ENCODE results near the gene HOXD4. TPM values are rescaled to one million over a fixed set of nuclear protein-coding genes. Genes with fewer than 3 reads are reported as not detected.

HOXD4 gene
- polyA plus RNA-seq, 2 donors, result 0.61 to 1.0 TPM

DNA sequence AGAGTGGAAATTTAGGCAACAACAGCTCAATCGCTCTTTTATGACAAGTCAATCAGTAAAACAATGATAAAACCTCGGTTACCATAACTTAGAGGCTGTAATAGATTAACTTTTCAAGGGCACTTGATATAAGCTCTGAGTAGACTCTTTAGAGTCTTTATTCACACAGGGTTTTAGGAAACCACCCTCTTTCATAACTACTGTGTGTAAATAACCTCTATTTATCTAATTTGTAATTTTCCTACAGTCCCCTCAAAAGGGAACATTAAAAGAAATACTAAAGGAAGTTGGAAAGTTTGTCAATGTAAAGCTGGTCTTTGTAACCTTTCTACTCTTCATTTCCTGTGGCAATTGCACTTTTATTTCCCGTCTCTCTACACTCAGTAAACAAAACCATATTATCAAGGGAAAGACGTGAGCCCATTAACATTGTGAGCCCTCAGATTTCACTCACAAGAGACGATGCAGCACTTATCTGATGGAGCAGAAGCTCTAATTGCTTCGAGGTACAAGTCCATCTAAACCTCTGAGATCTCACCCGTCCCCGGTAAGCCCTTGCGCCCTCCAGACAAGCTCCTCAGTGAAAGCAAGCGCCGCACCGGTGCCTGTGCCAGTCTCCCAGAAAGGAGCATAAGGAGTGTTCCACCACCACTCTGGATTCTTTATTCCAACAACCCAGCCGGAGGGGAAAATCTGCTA is 36.0 kb downstream of the HOXD4 start:
- Histone ChIP-seq H3K4me1 (ENCODE audit: control insufficient read depth in 2 of 2, insufficient read depth in 2 of 2, low read length in 1 of 2) (peaks cover 3 to 17% of the 10 kb centered on the region in 2 donors), H3K4me3 (ENCODE audit: low read depth in 1 of 2, low read length in 2 of 2) (peak overlapping the region; percentile 58 to 60), H3K27ac (ENCODE audit: low read depth in 2 of 2, low read length in 1 of 2) (no peak overlapping the region), H3K9me3 (ENCODE audit: control insufficient read depth in 2 of 2, insufficient read depth in 1 of 2, low read depth in 1 of 2, low read length in 1 of 2) (peaks cover 0 to 8% of the 10 kb centered on the region in 2 donors), H3K36me3 (ENCODE audit: control insufficient read depth in 2 of 2, insufficient read depth in 2 of 2, low read length in 1 of 2) (no peaks in the 10 kb centered on the region), H3K27me3 (ENCODE audit: control insufficient read depth in 1 of 2, insufficient read depth in 2 of 2, low read length in 2 of 2) (peaks cover 0 to 25% of the 10 kb centered on the region in 2 donors)
- 7 to 13% methylated on average over 13 of the region's 13 CpGs for WGBS, 2 donors

DNA sequence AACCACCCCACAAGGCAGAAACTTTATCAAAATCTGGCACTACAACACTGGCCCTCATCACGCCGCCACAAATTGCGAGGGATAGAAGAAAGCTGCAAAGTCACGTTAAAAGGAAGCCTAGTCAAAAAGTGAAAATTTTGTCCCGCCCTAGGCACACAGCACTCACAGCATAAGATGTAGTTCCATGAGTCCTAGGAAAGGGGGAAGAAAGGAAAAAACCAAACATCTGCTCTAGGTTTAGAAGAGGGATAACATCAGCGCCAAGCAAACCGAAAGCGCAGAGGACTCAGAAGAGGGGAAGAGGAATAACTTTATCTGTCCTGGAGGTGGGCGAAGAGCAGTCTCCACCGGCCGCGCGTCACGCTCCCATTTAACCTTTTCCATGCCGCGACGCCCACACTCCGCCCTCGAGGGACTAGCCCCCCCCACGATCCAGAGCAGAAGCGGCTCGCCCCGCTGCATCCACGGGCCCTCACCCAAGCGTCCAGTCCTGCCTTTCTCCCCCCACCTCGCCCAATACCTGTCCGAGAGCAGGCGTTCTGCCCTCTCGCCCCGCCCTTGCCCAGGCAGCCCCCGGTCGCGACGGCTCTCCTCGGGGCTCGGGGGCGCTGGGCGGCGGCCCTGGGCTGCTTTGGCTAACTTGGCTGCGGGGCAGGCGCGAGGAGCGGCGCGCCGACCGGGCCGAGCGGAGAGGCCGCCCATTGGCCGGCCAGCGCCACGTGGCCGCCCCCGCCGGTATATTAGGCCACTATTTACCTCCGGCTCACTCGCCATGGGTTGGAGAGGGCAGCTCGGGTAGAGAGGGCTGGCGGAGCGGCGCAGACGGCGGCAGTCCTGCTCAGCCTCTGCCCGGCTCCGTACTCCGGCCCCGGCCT is 36.8 kb downstream of the HOXD4 start, which contains the start of gene HOXD1:
HOXD1 (plus strand) TSS at position 770 of the 875 bp plus-strand sequence. CDS start 134 bp downstream, outside the sequence.
- Histone ChIP-seq H3K4me1 (ENCODE audit: control insufficient read depth in 2 of 2, insufficient read depth in 2 of 2, low read length in 1 of 2) (peaks cover 3 to 17% of the 10 kb centered on the region in 2 donors), H3K9me3 (ENCODE audit: control insufficient read depth in 2 of 2, insufficient read depth in 1 of 2, low read depth in 1 of 2, low read length in 1 of 2) (peaks cover 0 to 8% of the 10 kb centered on the region in 2 donors), H3K4me3 (ENCODE audit: low read depth in 1 of 2, low read length in 2 of 2) (peak within 1 kb of the TSS; percentile 58 to 60), H3K36me3 (ENCODE audit: control insufficient read depth in 2 of 2, insufficient read depth in 2 of 2, low read length in 1 of 2) (no peaks in the 10 kb centered on the region), H3K27me3 (ENCODE audit: control insufficient read depth in 1 of 2, insufficient read depth in 2 of 2, low read length in 2 of 2) (peaks cover 0 to 25% of the 10 kb centered on the region in 2 donors), H3K27ac (ENCODE audit: low read depth in 2 of 2, low read length in 1 of 2) (no peak within 1 kb of the TSS)
- 2 to 3% methylated on average over 68 of the region's 68 CpGs for WGBS, 2 donors

DNA sequence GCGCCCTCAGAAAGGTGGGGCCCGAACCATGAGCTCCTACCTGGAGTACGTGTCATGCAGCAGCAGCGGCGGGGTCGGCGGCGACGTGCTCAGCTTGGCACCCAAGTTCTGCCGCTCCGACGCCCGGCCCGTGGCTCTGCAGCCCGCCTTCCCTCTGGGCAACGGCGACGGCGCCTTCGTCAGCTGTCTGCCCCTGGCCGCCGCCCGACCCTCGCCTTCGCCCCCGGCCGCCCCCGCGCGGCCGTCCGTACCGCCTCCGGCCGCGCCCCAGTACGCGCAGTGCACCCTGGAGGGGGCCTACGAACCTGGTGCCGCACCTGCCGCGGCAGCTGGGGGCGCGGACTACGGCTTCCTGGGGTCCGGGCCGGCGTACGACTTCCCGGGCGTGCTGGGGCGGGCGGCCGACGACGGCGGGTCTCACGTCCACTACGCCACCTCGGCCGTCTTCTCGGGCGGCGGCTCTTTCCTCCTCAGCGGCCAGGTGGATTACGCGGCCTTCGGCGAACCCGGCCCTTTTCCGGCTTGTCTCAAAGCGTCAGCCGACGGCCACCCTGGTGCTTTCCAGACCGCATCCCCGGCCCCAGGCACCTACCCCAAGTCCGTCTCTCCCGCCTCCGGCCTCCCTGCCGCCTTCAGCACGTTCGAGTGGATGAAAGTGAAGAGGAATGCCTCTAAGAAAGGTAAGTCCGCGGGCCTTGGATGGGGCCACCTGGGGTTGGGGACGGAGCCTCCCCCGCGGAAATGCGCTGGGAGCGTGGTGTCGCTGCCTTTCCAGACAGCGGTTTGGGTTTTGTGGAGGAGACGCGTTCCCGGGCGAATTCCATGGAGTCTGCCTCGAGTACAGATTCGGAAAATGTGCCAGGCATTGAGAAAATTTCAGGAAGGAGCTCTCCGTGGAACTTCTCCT is 37.7 kb downstream of the HOXD4 start:
- peaks cover 0 to 25% of the 10 kb centered on the region in 2 donors for H3K27me3 ChIP-seq (ENCODE audit: control insufficient read depth in 1 of 2, insufficient read depth in 2 of 2, low read length in 2 of 2)
- H3K36me3 ChIP-seq (ENCODE audit: control insufficient read depth in 2 of 2, insufficient read depth in 2 of 2, low read length in 1 of 2), result no peaks in the 10 kb centered on the region
- peak overlapping the region; percentile 58 to 60 for H3K4me3 ChIP-seq (ENCODE audit: low read depth in 1 of 2, low read length in 2 of 2)
- peaks cover 3 to 17% of the 10 kb centered on the region in 2 donors for H3K4me1 ChIP-seq (ENCODE audit: control insufficient read depth in 2 of 2, insufficient read depth in 2 of 2, low read length in 1 of 2)
- H3K9me3 ChIP-seq (ENCODE audit: control insufficient read depth in 2 of 2, insufficient read depth in 1 of 2, low read depth in 1 of 2, low read length in 1 of 2), result peaks cover 0 to 8% of the 10 kb centered on the region in 2 donors
- WGBS, 2 donors, result 3 to 4% methylated on average over 91 to 98 of the region's 98 CpGs
- H3K27ac ChIP-seq (ENCODE audit: low read depth in 2 of 2, low read length in 1 of 2), result no peak overlapping the region

GRCh38 chr2:176189681-176190641 is 38.6 kb downstream of the HOXD4 start:
- peaks cover 0 to 25% of the 10 kb centered on the region in 2 donors for H3K27me3 ChIP-seq (ENCODE audit: control insufficient read depth in 1 of 2, insufficient read depth in 2 of 2, low read length in 2 of 2)
- peaks cover 3 to 17% of the 10 kb centered on the region in 2 donors for H3K4me1 ChIP-seq (ENCODE audit: control insufficient read depth in 2 of 2, insufficient read depth in 2 of 2, low read length in 1 of 2)
- no peak overlapping the region for H3K27ac ChIP-seq (ENCODE audit: low read depth in 2 of 2, low read length in 1 of 2)
- 15 to 16% methylated on average over 28 of the region's 28 CpGs for WGBS, 2 donors
- no peaks in the 10 kb centered on the region for H3K36me3 ChIP-seq (ENCODE audit: control insufficient read depth in 2 of 2, insufficient read depth in 2 of 2, low read length in 1 of 2)
- H3K9me3 ChIP-seq (ENCODE audit: control insufficient read depth in 2 of 2, insufficient read depth in 1 of 2, low read depth in 1 of 2, low read length in 1 of 2), result peaks cover 0 to 8% of the 10 kb centered on the region in 2 donors
- peak overlapping the region; percentile 58 to 60 for H3K4me3 ChIP-seq (ENCODE audit: low read depth in 1 of 2, low read length in 2 of 2)

GRCh38 chr2:176192351-176192750 is 41.0 kb downstream of the HOXD4 start:
- H3K27ac ChIP-seq (ENCODE audit: low read depth in 2 of 2, low read length in 1 of 2), result no peak overlapping the region
- peaks cover 0 to 8% of the 10 kb centered on the region in 2 donors for H3K9me3 ChIP-seq (ENCODE audit: control insufficient read depth in 2 of 2, insufficient read depth in 1 of 2, low read depth in 1 of 2, low read length in 1 of 2)
- peaks cover 3 to 17% of the 10 kb centered on the region in 2 donors for H3K4me1 ChIP-seq (ENCODE audit: control insufficient read depth in 2 of 2, insufficient read depth in 2 of 2, low read length in 1 of 2)
- H3K27me3 ChIP-seq (ENCODE audit: control insufficient read depth in 1 of 2, insufficient read depth in 2 of 2, low read length in 2 of 2), result peaks cover 0 to 25% of the 10 kb centered on the region in 2 donors
- WGBS, 2 donors, result 15 to 18% methylated on average over 1 of the region's 1 CpG
- no peak overlapping the region for H3K4me3 ChIP-seq (ENCODE audit: low read depth in 1 of 2, low read length in 2 of 2)
- H3K36me3 ChIP-seq (ENCODE audit: control insufficient read depth in 2 of 2, insufficient read depth in 2 of 2, low read length in 1 of 2), result no peaks in the 10 kb centered on the region

DNA sequence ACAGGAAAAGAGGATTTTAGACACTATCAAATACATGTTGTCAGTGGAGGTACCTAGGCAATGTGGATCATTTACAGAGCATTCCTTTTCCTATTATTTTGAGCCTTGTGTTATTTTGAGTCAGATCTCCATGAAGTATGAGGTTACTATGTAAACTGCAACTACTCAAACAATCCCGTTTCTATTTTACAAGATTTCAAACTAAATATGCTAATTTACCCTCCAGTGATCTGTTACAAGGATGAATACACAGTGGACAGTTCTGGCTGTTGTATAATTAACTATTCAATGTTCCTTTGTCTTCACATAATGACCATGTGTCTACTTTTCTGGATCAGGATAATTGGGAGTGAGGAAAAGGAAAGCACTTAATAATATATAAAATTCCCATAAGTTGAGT is 41.7 kb downstream of the HOXD4 start:
- H3K27me3 ChIP-seq (ENCODE audit: control insufficient read depth in 1 of 2, insufficient read depth in 2 of 2, low read length in 2 of 2), result peaks cover 0 to 21% of the 10 kb centered on the region in 2 donors
- peaks cover 0 to 8% of the 10 kb centered on the region in 2 donors for H3K9me3 ChIP-seq (ENCODE audit: control insufficient read depth in 2 of 2, insufficient read depth in 1 of 2, low read depth in 1 of 2, low read length in 1 of 2)
- no peak overlapping the region for H3K27ac ChIP-seq (ENCODE audit: low read depth in 2 of 2, low read length in 1 of 2)
- WGBS, 2 donors, result 14 to 21% methylated on average over 1 of the region's 1 CpG
- H3K4me1 ChIP-seq (ENCODE audit: control insufficient read depth in 2 of 2, insufficient read depth in 2 of 2, low read length in 1 of 2), result peaks cover 3 to 13% of the 10 kb centered on the region in 2 donors
- H3K4me3 ChIP-seq (ENCODE audit: low read depth in 1 of 2, low read length in 2 of 2), result no peak overlapping the region
- no peaks in the 10 kb centered on the region for H3K36me3 ChIP-seq (ENCODE audit: control insufficient read depth in 2 of 2, insufficient read depth in 2 of 2, low read length in 1 of 2)

GRCh38 chr2:176199902-176200301 is 48.6 kb downstream of the HOXD4 start:
- H3K36me3 ChIP-seq (ENCODE audit: control insufficient read depth in 2 of 2, insufficient read depth in 2 of 2, low read length in 1 of 2), result no peaks in the 10 kb centered on the region
- no peaks in the 10 kb centered on the region for H3K27me3 ChIP-seq (ENCODE audit: control insufficient read depth in 1 of 2, insufficient read depth in 2 of 2, low read length in 2 of 2)
- no peaks in the 10 kb centered on the region for H3K4me1 ChIP-seq (ENCODE audit: control insufficient read depth in 2 of 2, insufficient read depth in 2 of 2, low read length in 1 of 2)
- H3K9me3 ChIP-seq (ENCODE audit: control insufficient read depth in 2 of 2, insufficient read depth in 1 of 2, low read depth in 1 of 2, low read length in 1 of 2), result peaks cover 0 to 8% of the 10 kb centered on the region in 2 donors
- no peak overlapping the region for H3K4me3 ChIP-seq (ENCODE audit: low read depth in 1 of 2, low read length in 2 of 2)
- no peak overlapping the region for H3K27ac ChIP-seq (ENCODE audit: low read depth in 2 of 2, low read length in 1 of 2)

DNA sequence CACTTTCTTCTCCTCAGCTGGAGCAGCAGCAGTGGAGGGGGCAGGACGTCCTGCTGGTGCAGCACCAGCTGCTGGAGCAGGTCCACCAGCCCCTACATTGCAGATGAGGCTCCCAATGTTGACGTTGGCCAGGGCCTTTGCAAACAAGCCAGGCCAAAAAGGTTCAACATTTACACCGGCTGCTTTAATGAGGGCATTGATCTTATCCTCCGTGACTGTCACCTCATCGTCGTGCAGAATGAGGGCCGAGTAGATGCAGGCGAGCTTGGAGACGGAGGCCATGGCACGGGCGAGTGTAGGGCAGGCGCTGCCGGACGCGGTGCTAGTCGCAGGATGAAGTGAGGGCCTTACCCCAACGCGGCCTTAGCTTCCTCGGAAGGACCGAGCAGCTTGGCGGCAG is 49.6 kb downstream of the HOXD4 start:
- WGBS, 2 donors, result 60 to 73% methylated on average over 21 of the region's 21 CpGs
- Histone ChIP-seq H3K27ac (ENCODE audit: low read depth in 2 of 2, low read length in 1 of 2) (no peak overlapping the region), H3K36me3 (ENCODE audit: control insufficient read depth in 2 of 2, insufficient read depth in 2 of 2, low read length in 1 of 2) (no peaks in the 10 kb centered on the region), H3K4me1 (ENCODE audit: control insufficient read depth in 2 of 2, insufficient read depth in 2 of 2, low read length in 1 of 2) (no peaks in the 10 kb centered on the region), H3K27me3 (ENCODE audit: control insufficient read depth in 1 of 2, insufficient read depth in 2 of 2, low read length in 2 of 2) (no peaks in the 10 kb centered on the region), H3K4me3 (ENCODE audit: low read depth in 1 of 2, low read length in 2 of 2) (no peak overlapping the region), H3K9me3 (ENCODE audit: control insufficient read depth in 2 of 2, insufficient read depth in 1 of 2, low read depth in 1 of 2, low read length in 1 of 2) (peaks cover 0 to 8% of the 10 kb centered on the region in 2 donors)

Measured in esophagus (tissue), 2 donors.